CD4-positive, alpha-beta T cell (primary cell): ENCODE data around the gene STK38L. TPM values are rescaled to one million over a fixed set of nuclear protein-coding genes. Genes with fewer than 3 reads are reported as not detected.

Experiments
- ATAC-seq: fragments of 200-7000 bp; cut with Tn5 transposase; one replicate; pipeline ENCODE4 v1.10.0; 2022; ENCODE audit warnings: mild to moderate bottlenecking; ENCODE audit not compliant: poor library complexity
- CTCF ChIA-PET: fragments of 350-600 bp; sonication (Branson Sonifier 250); formaldehyde crosslinking; loops from one replicate; lab custom pipeline; 2021; ENCODE audit warnings: antibody characterized with exemption, inconsistent platforms; lab: Charles Lee
- POLR2A ChIA-PET: fragments of 350-600 bp; sonication (Branson Sonifier 250); formaldehyde crosslinking; loops from one replicate; lab custom pipeline; 2021; ENCODE audit warnings: antibody characterized with exemption, inconsistent platforms; lab: Charles Lee
- DNase-seq, 14 experiments: peaks; one replicate each; pipeline ENCODE4 v3.0.0-alpha.2; 2013 to 2020; ENCODE audit warnings: mixed read lengths in 2 of 14
- H3K27ac ChIP-seq, 2 donors: one replicate each; pipeline versions ENCODE4 v1.5.1 to v1.7.0; 2013; ENCODE audit warnings: low read length in 2 of 2, low read depth in 1 of 2, mild to moderate bottlenecking in 1 of 2
- H3K27me3 ChIP-seq, 2 experiments: 1 replicate in 1 of 2; 2 replicates in 1 of 2; pipeline versions ENCODE4 v1.6.1 to v1.7.0; 2013; ENCODE audit warnings: low read length in 2 of 2, control low read depth in 1 of 2, mild to moderate bottlenecking in 1 of 2, moderate library complexity in 1 of 2; ENCODE audit not compliant: insufficient read depth in 2 of 2, control insufficient read depth in 1 of 2
- H3K36me3 ChIP-seq: one replicate; pipeline ENCODE4 v1.6.1; 2013; ENCODE audit warnings: low read length, control low read depth; ENCODE audit not compliant: insufficient read depth
- H3K4me1 ChIP-seq: one replicate; pipeline ENCODE4 v1.6.1; 2013; ENCODE audit warnings: low read length, control low read depth; ENCODE audit not compliant: insufficient read depth
- H3K4me3 ChIP-seq: one replicate; pipeline ENCODE4 v1.5.1; 2013; ENCODE audit warnings: mild to moderate bottlenecking, low read length, moderate library complexity
- H3K9me3 ChIP-seq, 2 experiments: 1 replicate in 1 of 2; 2 replicates in 1 of 2; pipeline versions ENCODE4 v1.6.1 to v1.7.0; 2013; ENCODE audit warnings: low read length in 2 of 2, mild to moderate bottlenecking in 2 of 2, control low read depth in 1 of 2, moderate library complexity in 1 of 2; ENCODE audit not compliant: control insufficient read depth in 1 of 2, insufficient read depth in 1 of 2
- H3K27ac Mint-ChIP-seq: one replicate; pipeline ENCODE4 v1.8.0; 2020; ENCODE audit warnings: mixed read lengths
- H3K27me3 Mint-ChIP-seq: one replicate; pipeline ENCODE4 v1.8.0; 2021; ENCODE audit warnings: mixed read lengths
- H3K36me3 Mint-ChIP-seq: one replicate; pipeline ENCODE4 v1.8.0; 2021; ENCODE audit warnings: low read depth, mixed read lengths
- H3K4me1 Mint-ChIP-seq: one replicate; pipeline ENCODE4 v1.8.0; 2021; ENCODE audit warnings: low read depth, mixed read lengths
- H3K4me3 Mint-ChIP-seq: one replicate; pipeline ENCODE4 v1.8.0; 2020; ENCODE audit warnings: mild to moderate bottlenecking, mixed read lengths
- H3K9me3 Mint-ChIP-seq: one replicate; pipeline ENCODE4 v1.8.0; 2020; ENCODE audit warnings: mixed read lengths
- CTCF ChIP-seq: fragments of 200-600 bp; IDR thresholded peaks from one replicate; pipeline ENCODE4 v1.8.0; 2022; ENCODE audit warnings: antibody characterized with exemption, mild to moderate bottlenecking
- intact Hi-C, 2 experiments: fragments of 100-400 bp; cut with DNase I in 1 of 2; cut with micrococcal nuclease in 1 of 2; formaldehyde crosslinking; loops; one replicate each; pipeline versions ENCODE4 v1.15.1 to v1.9.0; 2023 to 2025; cut with DNase I, micrococcal nuclease
- total RNA-seq, 174 experiments: library from RNA in 2 of 174; stranded (reverse) in 2 of 174; gene quantifications; one replicate each; pipeline ENCODE4 v1.2.3 and lab custom pipeline; 2021 to 2026

STK38L gene
- total RNA-seq, 2 experiments from 2014 or later = 18.3 to 21.0 TPM

GRCh38 chr12:27207615-27208413, 36.3 kb upstream of the STK38L start:
- no peak overlapping the region for H3K27ac Mint-ChIP-seq
- ChIA-PET POLR2A (no interaction called here), CTCF (interaction anchor here (1.2 kb wide), 1 partner anchor 10 kb away, joined by 3 read pairs; no protein-coding TSS in a partner anchor)
- H3K27me3 Mint-ChIP-seq = no peaks in the 10 kb centered on the region
- TF ChIP-seq CTCF = no peak
- no peaks in the 10 kb centered on the region for H3K36me3 ChIP-seq
- peaks cover 6% of the 10 kb centered on the region for H3K9me3 Mint-ChIP-seq
- no peaks in the 10 kb centered on the region for H3K9me3 ChIP-seq
- intact Hi-C loops = no loop called here
- no peaks in the 10 kb centered on the region for H3K4me1 ChIP-seq
- no peak for ATAC-seq
- no peaks in the 10 kb centered on the region for H3K4me1 Mint-ChIP-seq
- no peak overlapping the region for H3K4me3 ChIP-seq
- peak in 2 of 14 experiments; percentile 6 to 15 for DNase-seq
- H3K4me3 Mint-ChIP-seq = no peak overlapping the region
- no peaks in the 10 kb centered on the region for H3K36me3 Mint-ChIP-seq
- H3K27me3 ChIP-seq = no peaks in the 10 kb centered on the region
- H3K27ac ChIP-seq = no peak overlapping the region

GRCh38 chr12:27208414-27208750, 35.7 kb upstream of the STK38L start:
- Mint-ChIP-seq H3K27ac (no peak overlapping the region), H3K4me3 (no peak overlapping the region), H3K27me3 (no peaks in the 10 kb centered on the region), H3K4me1 (no peaks in the 10 kb centered on the region), H3K36me3 (no peaks in the 10 kb centered on the region), H3K9me3 (peaks cover 6% of the 10 kb centered on the region)
- H3K27ac ChIP-seq = no peak overlapping the region
- no peak for TF ChIP-seq CTCF
- ChIA-PET POLR2A (no interaction called here), CTCF (interaction anchor here (1.2 kb wide), 1 partner anchor 9 kb away, joined by 3 read pairs; no protein-coding TSS in a partner anchor)
- H3K36me3 ChIP-seq = no peaks in the 10 kb centered on the region
- H3K9me3 ChIP-seq = no peaks in the 10 kb centered on the region
- ATAC-seq = no peak
- no peak for DNase-seq
- no peak overlapping the region for H3K4me3 ChIP-seq
- intact Hi-C loops = no loop called here
- no peaks in the 10 kb centered on the region for H3K4me1 ChIP-seq
- H3K27me3 ChIP-seq = no peaks in the 10 kb centered on the region

- H3K27ac Mint-ChIP-seq = no peak overlapping the region
- ChIA-PET CTCF (no interaction called here), POLR2A (interaction anchor here (0.5 kb wide), 1 partner anchor 29 kb away, joined by 3 read pairs; no protein-coding TSS in a partner anchor)
- no peaks in the 10 kb centered on the region for H3K4me1 Mint-ChIP-seq
- no peaks in the 10 kb centered on the region for H3K36me3 ChIP-seq
- no peak overlapping the region for H3K4me3 ChIP-seq
- ATAC-seq (no peak), DNase-seq (no peak)
- intact Hi-C loops = no loop called here
- TF ChIP-seq CTCF = no peak
- no peaks in the 10 kb centered on the region for H3K27me3 ChIP-seq
- H3K4me3 Mint-ChIP-seq = no peak overlapping the region
- no peak overlapping the region for H3K27ac ChIP-seq
- H3K9me3 Mint-ChIP-seq = peaks cover 6% of the 10 kb centered on the region
- H3K27me3 Mint-ChIP-seq = no peaks in the 10 kb centered on the region
- no peaks in the 10 kb centered on the region for H3K36me3 Mint-ChIP-seq
- H3K4me1 ChIP-seq = no peaks in the 10 kb centered on the region
- peaks cover 0 to 6% of the 10 kb centered on the region in 2 experiments for H3K9me3 ChIP-seq
Observed at GRCh38 chr12:27209257-27209910, 34.7 kb upstream of the STK38L start.
